ENCODE measurements around the gene RRP36.
"Not testable (repeated sequence)": the region's sequence is repeated elsewhere in the genome, so short reads cannot be mapped to it uniquely, and the experiment has no call there.

RRP36 gene

DNA sequence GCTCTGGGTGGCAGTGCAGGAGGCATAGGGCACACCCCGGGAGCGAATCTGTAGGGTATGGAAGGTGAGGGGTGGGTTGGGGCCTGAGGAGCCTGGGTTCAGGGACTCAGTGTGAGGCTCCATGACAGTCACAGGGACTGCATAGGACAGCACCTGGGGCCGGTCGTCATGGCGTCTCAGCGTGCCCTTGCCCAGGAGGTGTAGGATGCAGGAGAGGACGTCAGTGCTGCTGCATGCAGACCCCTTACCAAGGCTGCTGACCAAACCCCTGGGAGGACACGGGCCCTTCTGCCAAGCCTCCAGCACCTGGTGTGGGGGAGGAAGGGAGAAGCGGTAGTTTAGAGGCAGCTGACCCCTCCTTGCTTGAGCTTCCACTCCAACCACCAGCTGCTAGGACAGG, 16.3 kb downstream of the RRP36 start:
- DNase-seq (ENCODE audit: low spot score): no peak

DNA sequence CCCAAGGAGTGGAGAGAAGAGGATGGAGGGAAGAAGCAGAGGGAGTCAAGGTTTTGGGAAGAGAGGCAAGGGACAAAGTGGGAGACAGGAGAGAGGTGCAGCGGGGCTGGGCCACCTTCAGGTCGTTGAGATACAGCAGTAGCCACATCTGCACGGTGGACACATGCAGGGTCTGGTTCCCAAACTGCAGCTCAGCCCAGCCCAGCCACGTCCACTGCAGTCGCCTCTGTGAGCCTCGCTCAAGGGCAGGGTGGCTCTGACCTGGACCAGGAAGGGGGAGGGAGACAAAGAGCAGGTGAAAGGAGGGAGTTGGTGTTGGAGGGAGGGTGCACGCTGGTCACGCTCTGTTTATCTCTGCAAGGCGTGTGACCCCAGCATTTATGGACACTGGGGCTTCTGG, 17.3 kb downstream of the RRP36 start:
- DNase-seq (ENCODE audit: low spot score): no peak

DNA sequence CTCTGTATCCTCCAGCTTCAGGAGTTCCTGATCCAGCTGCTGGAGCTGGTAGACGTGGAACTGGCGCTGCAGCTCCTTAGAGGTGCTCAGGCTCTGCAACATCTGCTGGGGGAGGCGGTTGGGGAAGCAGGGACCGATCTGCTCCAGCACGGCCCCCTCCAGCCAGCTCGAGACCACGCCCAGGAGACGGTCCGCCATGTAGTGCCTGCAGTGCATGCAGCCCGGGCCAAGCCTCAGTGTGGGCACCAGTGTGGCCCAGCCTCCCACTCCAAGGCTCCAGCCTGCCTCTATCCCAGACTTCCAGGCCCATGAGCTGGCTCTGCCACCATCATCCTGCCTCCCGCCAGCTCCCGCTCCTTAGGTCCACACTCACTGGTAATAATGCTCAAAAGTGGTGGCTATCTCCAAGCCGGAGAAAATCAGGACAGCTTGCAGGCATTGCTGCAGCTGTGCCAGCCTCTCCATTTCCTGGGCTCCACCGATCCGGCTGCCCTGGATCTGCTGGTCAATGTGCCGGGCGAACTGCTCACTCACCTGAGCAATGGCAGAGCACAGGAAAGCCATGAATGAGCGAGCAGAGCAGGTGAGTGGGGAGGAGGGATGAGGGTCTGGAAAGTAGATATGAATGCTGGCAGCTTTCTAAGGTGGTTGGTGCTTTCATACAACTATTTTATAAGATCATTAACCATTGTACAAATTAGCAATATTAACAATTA, 19.3 kb downstream of the RRP36 start:
- DNase-seq (ENCODE audit: low spot score): no peak

DNA sequence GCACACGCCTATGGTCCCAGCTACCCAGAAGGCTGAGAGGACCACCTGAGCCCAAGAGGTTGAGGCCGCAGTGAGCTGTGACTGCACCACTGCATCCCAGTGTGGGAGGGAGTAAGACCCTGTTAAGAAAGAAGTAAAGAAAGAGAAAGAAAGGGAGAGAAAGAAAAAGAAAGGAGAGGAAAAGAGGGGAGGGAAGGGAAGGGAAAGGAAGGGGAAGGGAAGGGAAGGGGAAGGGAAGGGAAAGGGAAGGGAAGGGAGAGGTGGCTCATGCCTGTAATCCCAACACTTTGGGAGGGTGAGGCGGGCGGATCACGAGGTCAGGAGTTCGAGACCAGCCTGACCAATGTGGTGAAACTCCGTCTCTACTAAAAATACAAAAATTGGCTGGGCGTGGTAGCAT, 20.1 kb downstream of the RRP36 start:
- DNase-seq (ENCODE audit: low spot score): not testable (repeated sequence)

DNA sequence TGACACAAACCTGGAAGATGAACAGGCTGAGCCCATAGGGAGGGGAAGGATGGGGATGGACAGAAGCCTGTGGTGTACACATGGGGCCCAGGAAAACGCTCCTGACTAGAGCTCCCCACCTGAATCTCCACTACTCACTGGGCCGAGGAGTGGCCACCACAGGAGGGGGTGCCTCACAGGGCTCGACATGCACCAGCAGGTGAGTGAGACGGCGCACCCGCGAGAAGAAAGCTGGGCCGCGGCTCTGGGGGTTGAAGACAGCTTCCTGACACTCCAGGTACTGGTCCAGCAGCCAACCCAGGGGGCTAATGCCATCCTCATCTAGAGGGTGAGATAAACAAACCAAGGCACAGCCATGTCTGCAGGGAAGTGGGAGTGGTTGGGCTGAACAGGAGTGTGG, 21.9 kb downstream of the RRP36 start:
- DNase-seq (ENCODE audit: low spot score): no peak

DNA sequence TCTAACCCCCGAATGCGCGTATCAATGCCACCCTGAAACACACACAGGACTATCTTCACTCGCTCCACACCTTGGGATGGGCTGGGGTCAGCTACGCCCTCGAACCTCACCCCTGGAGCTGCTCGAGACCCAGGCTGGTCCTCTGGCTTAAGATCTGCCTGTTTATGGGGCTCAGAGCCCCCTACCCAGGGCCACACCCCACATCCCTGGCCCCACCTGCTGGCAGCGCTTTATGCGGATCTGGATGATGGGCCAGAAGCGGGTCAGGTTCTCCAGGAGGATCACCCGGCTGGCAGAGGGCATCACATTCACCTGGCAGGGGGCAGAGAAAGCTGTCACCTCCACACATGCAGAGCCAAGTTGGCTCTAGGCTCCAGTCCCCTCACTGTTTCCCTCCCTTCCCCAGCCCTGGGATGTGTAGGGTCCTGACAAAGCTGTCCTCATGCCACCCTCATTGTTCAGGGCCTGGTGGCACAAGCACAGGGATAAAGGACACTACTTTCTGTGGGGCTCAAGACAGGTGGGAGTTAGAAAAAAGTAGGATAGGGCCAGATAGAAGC, 24.0 kb downstream of the RRP36 start:
- DNase-seq (ENCODE audit: low spot score): no peak

DNA sequence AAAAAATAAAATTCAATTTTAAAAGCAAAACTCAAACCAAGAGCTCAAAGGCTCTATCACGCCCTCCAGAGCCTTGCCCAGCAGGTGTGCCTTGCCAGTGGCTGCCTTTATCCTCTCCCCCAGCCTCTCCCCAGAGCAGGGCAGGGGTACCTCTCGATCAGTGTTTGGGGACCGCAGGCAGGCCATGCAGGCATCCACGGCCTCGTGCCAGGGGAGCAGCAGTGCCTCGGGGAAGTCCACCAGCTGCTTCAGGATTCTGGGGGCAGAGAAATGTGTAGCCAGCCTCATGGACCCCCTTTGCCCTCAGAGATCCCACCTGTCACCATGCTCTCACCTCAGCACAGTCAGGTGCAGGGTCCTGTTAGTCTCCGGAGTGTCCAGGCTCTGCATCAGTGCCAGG, 26.6 kb downstream of the RRP36 start:
- DNase-seq (ENCODE audit: low spot score): no peak

DNA sequence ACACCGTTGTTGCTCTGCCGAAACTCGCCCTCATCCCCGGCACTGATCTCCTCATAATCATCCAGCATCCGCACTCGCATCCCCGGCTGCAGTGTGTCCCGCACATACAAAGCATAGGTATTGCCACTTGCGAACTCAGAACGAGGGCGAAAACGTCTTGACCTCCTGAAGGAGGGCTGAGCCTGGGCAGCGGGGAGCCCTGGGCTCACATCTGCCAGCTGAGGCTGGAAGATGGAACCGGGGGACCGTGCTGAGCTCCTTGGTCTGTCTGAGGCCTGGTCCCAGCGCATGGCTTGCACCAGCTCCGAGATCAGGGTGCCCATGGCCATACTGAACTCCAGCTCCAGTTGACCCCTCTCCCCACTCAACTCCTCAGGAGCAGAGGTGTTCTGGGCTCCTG, 29.6 kb downstream of the RRP36 start:
- DNase-seq (ENCODE audit: low spot score): no peak

DNA sequence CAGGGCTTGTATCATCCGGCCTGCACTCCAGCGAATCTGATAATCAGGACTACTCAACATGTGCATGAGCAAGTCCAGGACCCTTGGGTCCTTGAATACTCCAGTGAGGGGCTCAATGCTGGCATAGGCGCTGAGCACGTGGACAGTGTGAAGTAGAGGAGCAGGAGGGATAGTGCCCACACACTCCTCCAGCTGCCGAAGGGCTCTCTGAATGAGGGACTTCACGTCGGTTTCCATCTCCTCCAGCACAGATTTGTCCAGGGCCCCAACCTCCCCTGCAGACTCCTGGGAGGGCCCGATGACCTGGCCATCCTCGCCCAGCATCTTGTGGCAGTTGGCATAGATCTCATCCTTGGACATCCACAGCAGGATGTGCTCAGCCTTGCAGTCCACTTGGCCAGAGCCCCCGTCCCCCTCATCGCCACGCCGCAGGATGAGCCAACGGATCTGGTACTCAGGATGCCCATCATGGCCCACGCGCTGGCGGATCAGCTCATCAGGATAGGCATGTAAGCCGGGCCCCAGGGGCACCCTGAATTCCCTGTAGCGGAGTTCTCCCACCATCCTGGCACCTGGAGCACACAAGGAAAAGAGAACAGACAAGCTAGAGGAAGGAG, 30.9 kb downstream of the RRP36 start:
- no peak for DNase-seq (ENCODE audit: low spot score)

DNA sequence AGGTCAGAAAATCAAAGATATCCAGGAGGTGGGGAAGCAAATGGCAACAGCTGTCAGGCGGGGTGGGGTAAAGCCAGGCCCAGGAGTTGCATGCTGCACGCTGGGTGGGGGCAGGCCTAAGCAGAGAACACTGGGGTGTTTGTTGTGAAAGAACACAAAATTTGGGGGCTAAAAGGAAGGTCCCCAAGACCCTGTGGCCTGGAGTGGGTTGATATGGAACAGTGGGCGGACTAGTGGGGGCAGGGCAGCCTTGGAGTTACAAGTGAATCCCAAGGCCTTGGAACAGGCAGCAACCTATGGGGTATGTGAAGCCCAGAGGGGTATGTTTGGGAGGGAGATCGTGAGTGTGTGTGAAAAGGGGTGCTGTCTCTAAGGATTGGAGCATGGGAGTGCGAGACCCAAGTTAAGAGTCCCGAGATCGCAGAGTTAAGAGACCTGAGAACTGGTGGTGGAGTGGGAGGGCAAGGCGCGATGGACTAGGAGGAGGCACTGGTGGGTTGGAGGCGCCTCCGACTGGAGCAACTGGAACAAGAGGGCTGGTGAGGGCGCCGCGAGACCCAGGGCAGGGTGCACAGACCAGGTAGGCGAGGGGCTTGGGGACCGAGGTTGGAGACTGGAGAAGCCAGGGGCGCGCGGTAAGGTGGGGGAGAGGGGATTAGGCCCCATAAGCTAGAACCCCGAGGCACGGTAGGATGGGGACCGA, 31.6 kb downstream of the RRP36 start:
- peak; percentile 39 for DNase-seq (ENCODE audit: low spot score)

DNA sequence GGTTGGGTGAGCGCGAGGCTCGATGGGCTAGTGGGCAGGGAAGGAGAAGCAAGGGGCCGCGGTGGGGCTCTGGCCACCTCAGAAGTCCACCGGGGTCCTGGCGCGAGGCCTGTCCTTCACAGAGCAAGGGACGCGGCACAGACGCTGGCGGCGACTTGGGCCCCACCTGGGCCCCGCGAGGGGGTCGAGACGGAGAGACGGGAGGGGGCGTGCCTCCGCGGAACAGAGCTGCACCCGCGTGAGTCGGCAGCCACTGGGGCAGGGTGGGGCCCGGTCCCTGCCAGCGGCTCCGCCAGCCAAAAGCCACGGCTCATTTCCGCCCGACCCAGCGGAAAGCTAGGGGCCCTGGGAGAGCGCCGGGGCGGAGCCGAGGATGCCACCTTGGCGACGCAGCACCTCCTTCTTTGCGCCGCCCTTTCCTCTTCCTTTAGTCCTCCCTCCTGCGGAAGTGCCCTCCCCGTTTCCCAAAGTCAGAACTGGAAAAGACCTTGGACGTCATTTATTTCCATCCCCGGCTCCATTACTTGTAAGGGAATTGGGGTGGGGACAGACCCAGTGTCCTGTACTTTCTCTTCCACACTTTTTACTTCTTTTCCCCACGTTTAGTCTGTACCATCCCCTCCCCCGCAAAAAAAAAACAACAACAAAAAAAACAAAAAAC, 32.3 kb downstream of the RRP36 start, which contains the start of gene CUL7:
TSS of gene CUL7 (minus strand) at position 307 of the 661 bp plus-strand sequence. CDS start 1,063 bp downstream, outside the sequence.
- DNase-seq (ENCODE audit: low spot score): peak; percentile 99

DNA sequence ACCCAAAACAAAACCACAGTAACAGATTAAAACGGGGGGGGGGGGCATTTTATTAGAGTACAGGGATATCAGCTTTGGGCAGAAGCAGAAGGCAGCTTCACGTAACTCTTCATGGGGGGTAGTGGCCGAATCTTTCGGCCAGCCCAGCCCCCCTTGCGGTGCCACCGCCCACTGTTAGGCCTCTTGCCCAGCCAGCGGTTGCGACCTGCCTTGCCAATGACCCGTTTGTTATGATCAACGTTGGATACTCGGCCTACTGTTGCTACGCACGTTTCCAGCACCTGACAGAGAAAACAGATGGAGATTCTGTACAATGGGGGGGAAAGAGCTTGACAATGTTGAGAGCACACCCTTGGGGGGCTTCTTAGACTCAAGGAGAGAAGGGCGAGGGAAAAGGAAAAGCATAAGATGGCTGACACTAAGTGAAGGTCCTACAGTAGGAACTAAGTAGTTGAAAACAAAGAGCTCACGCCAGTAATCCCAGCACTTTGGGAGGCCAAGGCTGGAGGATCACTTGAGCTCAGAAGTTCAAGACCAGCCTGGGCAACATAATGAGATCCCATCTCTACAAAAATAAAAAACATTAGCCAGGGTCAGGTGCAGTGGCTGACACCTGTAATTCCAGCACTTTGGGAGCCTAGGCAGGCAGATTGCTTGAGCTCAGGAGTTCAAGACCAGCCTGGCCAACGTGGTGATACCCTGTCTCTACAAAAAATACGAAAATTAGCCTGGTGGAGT, 33.0 kb downstream of the RRP36 start:
- DNase-seq (ENCODE audit: low spot score): no peak

DNA sequence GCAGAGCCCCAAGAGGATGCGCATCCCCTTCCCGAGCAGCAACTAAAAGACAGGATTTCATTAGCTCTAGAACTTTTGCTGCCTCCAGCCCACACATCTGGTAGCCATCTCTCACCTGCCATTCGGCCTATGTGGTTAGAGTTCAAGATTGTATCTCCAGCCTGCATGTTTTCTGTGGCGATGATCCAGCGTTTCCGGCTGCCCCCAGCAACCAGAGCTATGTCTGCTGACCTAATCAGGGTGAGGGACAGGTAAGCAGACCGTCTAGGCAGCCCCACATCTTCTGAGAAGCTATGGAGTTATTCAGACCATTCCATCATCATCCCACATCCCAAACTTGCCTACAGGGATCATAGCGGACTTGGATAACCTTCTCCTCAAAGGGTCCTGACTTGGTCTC, 34.5 kb downstream of the RRP36 start:
- no peak for DNase-seq (ENCODE audit: low spot score)

DNA sequence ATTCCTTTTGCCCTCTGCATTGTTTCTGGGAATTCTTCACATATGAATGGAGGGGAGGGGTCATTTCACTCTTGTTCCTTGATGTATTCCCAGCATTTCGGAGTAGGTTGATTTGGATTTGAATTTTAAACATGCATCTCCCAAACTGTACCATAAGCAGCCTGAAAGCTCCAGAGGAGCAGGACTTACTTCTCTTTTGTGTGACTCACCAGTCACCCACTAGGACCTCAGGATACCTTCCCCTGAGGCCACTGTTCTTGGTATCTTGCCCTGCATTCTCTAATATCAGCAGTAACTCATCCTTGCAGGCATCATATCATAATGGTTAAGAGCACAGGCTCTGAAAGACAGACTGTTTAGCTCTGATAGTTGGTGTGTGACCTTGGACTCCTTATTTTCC, 37.1 kb downstream of the RRP36 start:
- DNase-seq (ENCODE audit: low spot score): no peak

DNA sequence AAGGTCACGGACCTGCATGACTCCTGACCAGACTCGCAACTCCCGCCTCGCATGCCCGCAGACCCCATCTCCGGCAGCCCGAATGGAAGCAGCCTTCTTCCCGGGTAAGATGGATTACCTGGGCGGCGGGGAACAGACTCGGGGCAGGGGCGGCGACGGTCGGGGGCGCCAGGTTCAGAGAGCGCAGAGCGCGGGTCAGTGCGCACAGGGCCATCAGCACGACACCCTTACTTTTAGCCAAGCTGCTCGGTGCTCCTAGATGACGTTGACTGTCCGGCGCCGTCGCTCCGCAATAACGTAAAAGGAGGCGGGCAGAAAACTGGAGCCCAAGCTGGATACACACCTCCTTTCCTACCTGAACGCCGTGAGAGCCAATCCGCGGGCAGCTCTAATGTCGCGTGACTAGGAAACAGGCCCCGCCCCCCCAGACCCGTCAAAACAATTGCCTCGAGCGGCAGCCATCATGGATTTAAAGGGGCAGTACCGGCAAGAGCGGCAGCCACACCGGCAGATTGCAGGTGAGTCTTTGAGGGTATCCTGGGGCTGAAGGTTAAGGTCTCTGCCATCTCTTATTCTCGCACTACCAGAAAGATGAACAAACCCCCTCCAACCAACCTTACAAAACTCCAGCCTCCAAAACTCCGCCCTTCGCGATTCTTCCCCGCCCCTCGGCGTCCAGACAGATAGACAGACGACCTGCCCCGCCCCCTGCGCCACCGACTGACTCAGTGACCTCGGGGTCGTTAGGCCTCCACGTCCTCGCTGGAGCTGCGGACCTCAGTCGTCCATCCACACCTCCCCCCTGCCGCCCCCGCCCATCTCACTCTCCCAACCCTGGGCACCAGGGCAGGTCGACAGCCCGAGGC, 38.0 kb downstream of the RRP36 start, which contains the start of the genes KLC4 and MRPL2:
TSS of gene KLC4 (plus strand) at position 464 of the 866 bp plus-strand sequence. CDS start 1,705 bp downstream, outside the sequence.
TSS of gene MRPL2 (minus strand) at position 267 of the 866 bp plus-strand sequence. CDS start at position 214, 53 bp downstream.
- peak; percentile 99 for DNase-seq (ENCODE audit: low spot score)

DNA sequence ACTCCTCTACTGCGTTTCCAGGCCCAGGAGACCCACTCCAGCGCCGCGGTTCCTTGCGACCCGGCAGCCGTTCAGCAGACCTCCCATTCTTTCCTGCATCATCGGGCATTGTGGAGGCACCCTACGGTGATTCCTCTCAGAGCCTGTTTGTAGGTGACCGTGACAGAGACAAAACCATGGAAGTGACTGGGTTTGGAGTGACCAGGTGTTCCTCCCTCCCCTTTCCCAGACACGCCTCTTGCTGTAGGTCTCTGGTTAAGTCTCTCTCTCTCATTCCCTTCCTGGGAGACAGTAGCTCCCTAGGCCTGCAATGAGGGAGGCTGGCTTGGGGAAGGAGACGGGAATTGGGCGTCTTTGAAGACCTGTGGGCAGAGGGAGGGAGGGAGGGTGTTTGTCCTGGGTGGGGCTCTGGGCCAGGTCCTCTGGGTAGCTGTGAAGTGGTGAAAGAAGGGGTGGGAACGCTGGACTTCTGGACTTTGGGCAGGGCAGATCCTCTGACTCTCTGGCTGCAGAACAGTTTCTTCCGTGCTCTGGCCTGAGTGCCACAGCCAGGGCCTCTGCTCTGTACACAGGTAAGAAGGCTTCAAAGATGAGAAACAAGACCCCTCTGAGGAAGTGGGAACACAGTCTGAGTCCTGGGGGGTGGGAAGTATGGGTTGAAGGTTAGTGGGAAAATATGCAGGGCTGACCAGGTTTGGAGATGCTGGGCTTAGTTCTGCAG, 38.8 kb downstream of the RRP36 start:
- DNase-seq (ENCODE audit: low spot score): no peak

DNA sequence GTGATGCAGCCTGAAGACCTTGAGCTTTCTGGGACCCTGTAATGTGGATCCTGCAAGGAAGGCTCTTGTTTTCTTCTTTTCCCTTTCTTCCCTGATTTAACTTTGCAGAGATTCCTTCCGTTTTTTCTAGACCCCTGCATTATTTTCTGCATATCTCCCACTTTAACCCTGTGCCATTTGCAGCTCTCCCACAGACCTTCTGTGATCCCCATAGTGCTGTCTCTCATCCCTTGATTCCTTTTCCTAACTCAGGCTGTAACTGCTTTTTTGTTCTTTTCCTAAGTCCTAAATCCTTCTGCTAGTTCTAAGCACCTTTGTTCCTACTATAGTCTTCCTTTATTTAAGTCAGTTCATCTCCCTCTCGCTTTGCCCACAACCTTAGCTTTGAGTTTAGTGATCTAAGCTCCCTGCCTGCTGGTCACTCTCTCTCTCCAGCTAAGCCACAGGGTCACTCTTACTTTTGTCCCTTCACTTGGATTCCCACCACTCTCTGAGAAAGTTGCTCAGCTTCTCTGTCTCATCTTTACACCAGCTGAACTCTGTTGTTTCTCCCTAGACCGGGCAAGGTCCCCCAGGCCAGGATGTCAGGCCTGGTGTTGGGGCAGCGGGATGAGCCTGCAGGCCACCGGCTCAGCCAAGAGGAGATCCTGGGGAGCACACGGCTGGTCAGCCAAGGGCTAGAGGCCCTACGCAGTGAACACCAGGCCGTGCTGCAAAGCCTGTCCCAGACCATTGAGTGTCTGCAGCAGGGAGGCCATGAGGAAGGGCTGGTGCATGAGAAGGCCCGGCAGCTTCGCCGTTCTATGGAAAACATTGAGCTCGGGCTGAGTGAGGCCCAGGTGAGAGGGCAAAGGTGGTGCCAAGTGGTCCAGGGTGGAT, 39.6 kb downstream of the RRP36 start:
- no peak for DNase-seq (ENCODE audit: low spot score)

DNA sequence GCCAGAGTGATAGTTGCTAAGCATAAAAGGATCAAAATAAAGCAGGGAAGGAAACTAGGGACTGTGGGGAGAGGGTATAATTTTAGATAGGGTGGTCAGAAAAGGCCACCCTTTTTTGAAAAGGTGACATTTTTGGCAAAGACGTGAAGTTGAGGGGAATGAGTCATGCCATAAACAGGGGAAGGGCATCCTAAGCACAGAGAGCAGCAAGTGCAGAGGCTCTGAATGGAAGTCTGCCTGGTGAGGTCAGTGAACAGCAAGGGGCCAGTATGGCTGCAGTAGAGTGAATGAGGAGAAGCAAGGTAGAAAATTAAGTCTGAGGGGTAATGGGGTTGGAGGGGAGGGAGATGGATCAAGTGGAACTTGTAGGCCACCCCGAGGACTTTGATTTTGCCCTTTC, 40.4 kb downstream of the RRP36 start:
- no peak for DNase-seq (ENCODE audit: low spot score)

DNA sequence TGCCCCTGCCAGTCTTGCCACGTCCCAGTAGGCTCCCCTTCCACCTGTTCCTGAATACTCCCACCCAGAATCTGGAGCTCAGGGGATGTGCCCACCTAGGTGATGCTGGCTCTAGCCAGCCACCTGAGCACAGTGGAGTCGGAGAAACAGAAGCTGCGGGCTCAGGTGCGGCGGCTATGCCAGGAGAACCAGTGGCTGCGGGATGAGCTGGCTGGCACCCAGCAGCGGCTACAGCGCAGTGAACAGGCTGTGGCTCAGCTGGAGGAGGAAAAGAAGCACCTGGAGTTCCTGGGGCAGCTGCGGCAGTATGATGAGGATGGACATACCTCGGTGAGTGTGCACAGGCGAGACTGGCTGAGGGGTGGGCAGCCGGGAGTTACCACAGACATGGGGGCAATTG, 41.4 kb downstream of the RRP36 start:
- DNase-seq (ENCODE audit: low spot score): no peak

Measured in AG20443 (cell line).